Heart right ventricle (tissue), 16 donors: ENCODE data around the gene MYB. TPM values are rescaled to one million over a fixed set of nuclear protein-coding genes. Genes with fewer than 3 reads are reported as not detected.
"Not testable (repeated sequence)": the region's sequence is repeated elsewhere in the genome, so short reads cannot be mapped to it uniquely, and the experiment has no call there.

Experiments used
- ATAC-seq, 8 donors: fragments of 200-7000 bp; cut with Tn5 transposase; one replicate each; pipeline ENCODE4 v1.9.1; 2020; ENCODE audit warnings: mild to moderate bottlenecking in 8 of 8, moderate library complexity in 8 of 8, moderate number of reproducible peaks in 1 of 8
- DNase-seq, 2 donors: peaks; one replicate each; pipeline ENCODE4 v3.0.0-alpha.2; 2020
- H3K27ac ChIP-seq, 10 donors: fragments of 200-600 bp; sonication (generic) in 2 of 10; one replicate each; pipeline versions ENCODE4 v1.5.0 to v1.8.0; 2020 to 2022; ENCODE audit warnings: mild to moderate bottlenecking in 3 of 10
- H3K27me3 ChIP-seq, 7 donors: fragments of 200-600 bp; one replicate each; pipeline ENCODE4 v1.8.0; 2021 to 2022; ENCODE audit warnings: mild to moderate bottlenecking in 2 of 7
- H3K36me3 ChIP-seq, 9 donors: fragments of 200-600 bp; sonication (generic) in 1 of 9; one replicate each; pipeline versions ENCODE4 v1.5.0 to v1.8.0; 2020 to 2022; ENCODE audit warnings: mild to moderate bottlenecking in 2 of 9
- H3K4me1 ChIP-seq, 9 donors: fragments of 200-600 bp; sonication (generic) in 1 of 9; one replicate each; pipeline versions ENCODE4 v1.5.0 to v1.8.0; 2020 to 2022; ENCODE audit warnings: mild to moderate bottlenecking in 4 of 9
- H3K4me3 ChIP-seq, 10 donors: fragments of 200-600 bp; sonication (generic) in 2 of 10; one replicate each; pipeline versions ENCODE4 v1.5.0 to v1.8.0; 2020 to 2022; ENCODE audit warnings: mild to moderate bottlenecking in 7 of 10, moderate library complexity in 2 of 10
- H3K9me3 ChIP-seq, 11 donors: fragments of 200-600 bp in 10 of 11; sonication (generic) in 2 of 11; one replicate each; pipeline versions ENCODE4 v1.5.0 to v1.8.0; 2013 to 2022; ENCODE audit warnings: mild to moderate bottlenecking in 2 of 11, control low read depth in 1 of 11, moderate library complexity in 1 of 11
- CTCF ChIP-seq, 9 donors: fragments of 200-600 bp; sonication (generic) in 2 of 9; IDR thresholded peaks; one replicate each; pipeline versions ENCODE4 v1.5.0 to v1.8.0; 2021 to 2022; ENCODE audit warnings: antibody characterized with exemption in 9 of 9, mild to moderate bottlenecking in 5 of 9, moderate library complexity in 1 of 9
- WGBS, 2 donors: extraction: QIAGEN DNeasy Blood & Tissue Kit; methylation state at CpG; one replicate each; pipeline ENCODE4 v1.1.7; 2013; ENCODE audit warnings: inconsistent platforms in 1 of 2; 5-methylcytosine and 5-hydroxymethylcytosine counted together
- intact Hi-C, 10 donors: fragments of 100-400 bp; cut with DNase I; formaldehyde crosslinking; loops; one replicate each; pipeline versions ENCODE4 v1.11.1 to v1.14.2; 2022
- polyA plus RNA-seq, 2 donors: library from polyadenylated mRNA; stranded (reverse); fragments of 200-250 nt; gene quantifications; one replicate each; pipeline ENCODE4 v1.2.3, GENCODE V29; 2013
- total RNA-seq, 10 donors: library from RNA; stranded (reverse); fragmentation: NEBNext Ultra II Directional in 3 of 10; extraction: Animal tissue kit (Norgen Biotek cat#: 25700) in 3 of 10; gene quantifications; one replicate each; pipeline versions ENCODE4 v1.2.1 to v1.2.4, GENCODE V29; 2021 to 2023
- donor health status: Arrhythmogenic right ventricular cardiomyopathy.
- donor health status: ischemic (EF 13 %, LVEDD 7.1; RV severe dilation, severe dysfunction).
- donor health status: healthy with polysubstance abuse.
- donor health status: DM: no; HTN: yes; CAD: no.
- donor health status: DM: no; HTN: no; CAD: no.
- donor health status: ischemic (EF 25% LVEDD 6.9; RV normal size, moderate dysfunction).
- donor health status: ischemic (EF 25% LVEDD 5.7; RV mildly dilated, moderate dysfunction).
- donor health status: healthy.
- donor health status: DM: yes; HTN: yes; CAD: no.
- donor health status: Ischemic cardiomyopathy.
- donor health status: ischemic (EF 35%, LVEDD 5.7; RV mildly dilated, moderate dysfunction).
- donor health status: nonischemic (EF 11% LVEDD 7.7; RV severe dilation, severe dysfunction).
- donor health status: DM: yes; HTN: yes; CAD: no.
- donor health status: PGD.
- donor health status: ischemic (EF 29% LVEDD 5.4; RV normal size, mild dysfunction).
- donor health status: nonischemic (EF 23%, LVEDD 6.1; RV moderate dilation, normal function).

The MYB gene
- total and polyA plus RNA-seq, 12 donors = 0.01 to 0.39 (median 0.13) TPM; not detected in 8

- Histone ChIP-seq H3K27me3 (peaks cover 0 to 12% (median 4%) of the 10 kb centered on the region in 7 donors), H3K4me3 (no peak overlapping the region), H3K36me3 (no peaks in the 10 kb centered on the region), H3K9me3 (no peaks in the 10 kb centered on the region), H3K4me1 (peaks cover 0 to under 1% (median 0%) of the 10 kb centered on the region in 9 donors), H3K27ac (no peak overlapping the region)
- intact Hi-C loops = no loop called here
- no peak for TF ChIP-seq CTCF (IDR thresholded peaks at IDR 0.05)
- WGBS, 2 donors = 54 to 61% methylated on average over 6 of the region's 6 CpGs
- no peak for DNase-seq
- no peak for ATAC-seq
Observed at GRCh38 chr6:135236732-135237131, 55.6 kb downstream of the MYB start.

DNA sequence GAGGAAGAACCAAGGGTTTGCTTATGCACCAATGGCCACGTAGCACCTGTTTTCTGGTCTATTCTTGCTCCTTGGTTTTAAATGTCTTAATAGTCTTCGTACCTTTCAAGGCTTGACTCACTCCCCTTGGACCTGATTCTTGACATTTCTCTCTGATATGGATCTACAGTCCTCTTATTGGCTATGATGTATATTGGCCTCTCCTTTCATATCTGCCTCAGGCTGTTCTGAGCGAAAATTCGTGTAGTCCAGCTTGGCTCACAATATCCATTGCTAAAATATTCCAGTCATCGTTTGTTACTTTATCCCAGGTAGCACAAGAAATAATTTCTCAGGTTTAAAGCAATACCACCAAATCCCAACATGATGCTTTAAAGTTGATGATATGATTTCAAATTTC is 59.6 kb downstream of the MYB start:
- peaks cover 0 to 12% (median 4%) of the 10 kb centered on the region in 7 donors for H3K27me3 ChIP-seq
- no peak overlapping the region for H3K4me3 ChIP-seq
- intact Hi-C loops = no loop called here
- no peaks in the 10 kb centered on the region for H3K9me3 ChIP-seq
- no peak overlapping the region for H3K27ac ChIP-seq
- no peak for ATAC-seq
- no peak for TF ChIP-seq CTCF (IDR thresholded peaks at IDR 0.05)
- 86 to 94% methylated on average over 5 of the region's 5 CpGs for WGBS, 2 donors
- no peaks in the 10 kb centered on the region for H3K36me3 ChIP-seq
- no peaks in the 10 kb centered on the region for H3K4me1 ChIP-seq
- DNase-seq = no peak

DNA sequence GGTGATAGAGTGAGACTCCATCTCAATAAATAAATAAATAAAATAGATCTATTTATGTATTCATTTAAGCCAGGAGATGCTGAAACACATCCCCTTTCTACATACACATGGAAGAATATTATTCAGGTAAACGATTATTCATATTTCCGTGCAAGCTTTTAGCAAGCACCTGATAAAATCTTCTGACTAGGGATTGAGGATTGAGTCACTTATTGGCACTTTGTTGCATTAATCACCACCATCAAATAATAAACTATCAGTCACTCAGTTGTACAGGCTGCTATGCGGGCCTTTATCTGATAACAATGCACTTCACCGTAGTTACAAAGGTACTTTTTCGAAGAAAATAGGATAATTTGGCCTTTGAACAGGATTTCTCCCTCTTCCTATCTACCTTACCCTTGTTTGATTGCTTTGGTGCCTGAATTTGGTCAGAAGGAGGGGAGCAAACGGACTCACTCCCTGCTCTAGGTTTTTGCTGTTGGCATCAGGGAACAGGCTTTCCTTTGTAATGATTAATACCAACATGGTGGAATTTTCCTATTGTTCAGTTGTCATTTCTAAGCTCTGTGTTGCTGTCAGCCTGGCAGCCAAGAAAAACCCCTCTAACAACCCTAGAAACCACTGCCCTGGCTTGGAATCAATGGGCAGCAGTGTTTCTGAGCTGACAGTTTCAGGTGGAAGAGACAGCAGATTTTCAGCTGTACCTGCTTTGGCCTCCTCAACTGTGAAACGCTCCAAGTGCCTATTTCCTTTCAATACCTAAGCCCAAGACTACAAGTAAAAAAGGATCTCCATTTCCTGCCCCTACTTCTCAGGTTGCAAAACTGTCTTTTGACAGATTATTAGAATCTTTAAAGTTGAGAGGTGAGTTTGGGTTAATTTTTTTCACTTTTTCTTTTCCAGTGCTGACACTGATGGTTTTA is 63.0 kb downstream of the MYB start:
- no peaks in the 10 kb centered on the region for H3K4me1 ChIP-seq
- WGBS, 2 donors = 82 to 83% methylated on average over 7 of the region's 7 CpGs
- H3K4me3 ChIP-seq = no peak overlapping the region
- no peak for DNase-seq
- no peaks in the 10 kb centered on the region for H3K9me3 ChIP-seq
- TF ChIP-seq CTCF (IDR thresholded peaks at IDR 0.05) = no peak
- no peaks in the 10 kb centered on the region for H3K36me3 ChIP-seq
- H3K27me3 ChIP-seq = peaks cover 0 to 4% (median 0%) of the 10 kb centered on the region in 7 donors
- ATAC-seq = no peak
- intact Hi-C loops = no loop called here
- H3K27ac ChIP-seq = no peak overlapping the region

DNA sequence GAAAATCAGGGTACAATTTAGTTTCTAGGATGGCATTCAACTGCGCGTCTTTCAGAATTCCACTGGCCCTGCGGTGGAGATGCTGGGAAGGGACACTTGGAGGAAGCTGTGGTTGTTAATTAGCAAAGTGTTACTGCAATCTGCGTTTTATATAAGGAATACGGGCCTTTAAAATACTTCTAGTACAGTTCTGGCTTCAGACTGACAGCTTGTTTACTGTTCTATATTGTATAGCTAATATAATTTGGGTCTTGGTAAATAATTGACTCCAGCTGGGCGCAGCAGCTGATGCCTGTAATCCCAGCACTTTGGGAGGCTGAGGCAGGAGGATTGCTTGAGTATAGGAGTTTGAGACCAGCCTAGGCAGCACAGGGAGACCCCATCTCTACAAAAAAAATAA is 63.7 kb downstream of the MYB start:
- Histone ChIP-seq H3K27me3 (no peaks in the 10 kb centered on the region), H3K36me3 (no peaks in the 10 kb centered on the region), H3K27ac (no peak overlapping the region), H3K4me3 (no peak overlapping the region), H3K4me1 (no peaks in the 10 kb centered on the region), H3K9me3 (no peaks in the 10 kb centered on the region)
- DNase-seq (no peak), ATAC-seq (no peak)
- intact Hi-C loops = no loop called here
- TF ChIP-seq CTCF (IDR thresholded peaks at IDR 0.05) = no peak
- 93 to 94% methylated on average over 6 of the region's 6 CpGs for WGBS, 2 donors

DNA sequence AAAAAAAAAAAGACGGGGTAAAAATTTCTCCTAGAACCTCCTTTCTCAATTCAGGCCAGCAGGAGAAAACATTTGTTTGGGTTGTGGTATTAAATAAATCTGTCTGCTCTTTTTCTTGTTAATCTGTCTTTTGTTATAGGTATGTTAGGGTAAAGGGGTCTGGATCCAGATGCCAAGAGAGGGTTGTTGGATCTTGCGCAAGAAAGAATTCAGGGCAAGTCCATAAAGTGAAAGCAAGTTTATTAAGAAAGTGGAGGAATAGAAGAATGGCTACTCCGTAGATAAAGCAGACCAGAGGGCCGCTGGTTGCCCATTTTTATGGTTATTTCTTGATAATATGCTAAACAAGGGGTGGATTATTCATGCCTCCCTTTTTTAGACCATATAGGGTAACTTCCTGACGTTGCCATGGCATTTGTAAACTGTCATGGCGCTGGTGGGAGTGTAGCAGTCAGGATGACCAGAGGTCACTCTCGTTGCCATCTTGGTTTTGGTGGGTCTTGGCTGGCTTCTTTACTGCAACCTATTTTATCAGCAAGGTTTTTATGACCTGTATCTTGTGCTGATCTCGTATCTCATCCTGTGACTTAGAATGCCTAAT is 65.4 kb downstream of the MYB start:
- intact Hi-C loops = not testable (repeated sequence)

More for the DNA sequence above, 65.4 kb downstream of the MYB start:
- ATAC-seq, H3K27ac ChIP-seq, H3K27me3 ChIP-seq, H3K4me1 ChIP-seq, H3K4me3 ChIP-seq, H3K9me3 ChIP-seq, H3K36me3 ChIP-seq, DNase-seq: not testable (repeated sequence)
- WGBS, 2 donors = 85 to 86% methylated on average over 8 of the region's 8 CpGs
